WTC11 (cell line): Measurements from ENCODE around the gene PHRF1. TPM values are rescaled to one million over a fixed set of nuclear protein-coding genes. Genes with fewer than 3 reads are reported as not detected.

Experiments
- ATAC-seq: fragments of 200-7000 bp; cut with Tn5 transposase; 2 replicates; pipeline ENCODE4 v1.10.0; 2021; ENCODE audit warnings: mild to moderate bottlenecking, moderate library complexity
- CTCF ChIA-PET: fragments of 300-600 bp; sonication (Branson Sonifier 250); formaldehyde crosslinking; loops from one replicate; lab custom pipeline; 2021; ENCODE audit warnings: antibody characterized with exemption; lab: Charles Lee
- POLR2A ChIA-PET: fragments of 350-600 bp; sonication (Branson Sonifier 250); formaldehyde crosslinking; loops from one replicate; lab custom pipeline; 2021; ENCODE audit warnings: antibody characterized with exemption; lab: Charles Lee
- DNase-seq: peaks from one replicate; pipeline ENCODE4 v3.0.0; 2021; ENCODE audit warnings: low spot score
- H3K27ac Mint-ChIP-seq: 2 replicates; pipeline ENCODE4 v1.8.0; 2021; ENCODE audit warnings: mixed read lengths
- H3K27me3 Mint-ChIP-seq: 2 replicates; pipeline ENCODE4 v1.8.0; 2021; ENCODE audit warnings: low read depth, mild to moderate bottlenecking, moderate library complexity, mixed read lengths
- H3K36me3 Mint-ChIP-seq: 2 replicates; pipeline ENCODE4 v1.8.0; 2021; ENCODE audit warnings: mixed read lengths
- H3K4me1 Mint-ChIP-seq: 2 replicates; pipeline ENCODE4 v1.8.0; 2022; ENCODE audit warnings: mixed read lengths
- H3K4me3 Mint-ChIP-seq: 2 replicates; pipeline ENCODE4 v1.8.0; 2021; ENCODE audit warnings: mild to moderate bottlenecking, moderate library complexity, mixed read lengths
- H3K9me3 Mint-ChIP-seq: 2 replicates; pipeline ENCODE4 v1.8.0; 2021; ENCODE audit warnings: mixed read lengths
- AFF4 ChIP-seq: sonication (generic); formaldehyde crosslinking; IDR thresholded peaks from 2 replicates; pipeline ENCODE4 v1.8.1; 2023; ENCODE audit warnings: mild to moderate bottlenecking, missing genetic modification reagents, borderline replicate concordance
- ARID4B ChIP-seq: sonication (generic); formaldehyde crosslinking; IDR thresholded peaks from 2 replicates; pipeline ENCODE4 v1.8.0; 2023; ENCODE audit warnings: missing genetic modification reagents, mild to moderate bottlenecking, borderline replicate concordance
- ATF2 ChIP-seq: sonication (generic); formaldehyde crosslinking; IDR thresholded peaks from 2 replicates; pipeline ENCODE4 v1.8.1; 2022; ENCODE audit warnings: low read depth, missing genetic modification reagents, borderline replicate concordance
- ATF3 ChIP-seq: sonication (generic); formaldehyde crosslinking; conservative IDR thresholded peaks from 2 replicates; pipeline ENCODE4 v1.8.1; 2022; ENCODE audit warnings: mild to moderate bottlenecking, missing genetic modification reagents
- ESRRA ChIP-seq: sonication (generic); formaldehyde crosslinking; IDR thresholded peaks from 2 replicates; pipeline ENCODE4 v1.8.1; 2022; ENCODE audit warnings: mild to moderate bottlenecking, missing genetic modification reagents, borderline replicate concordance
- FOXJ3 ChIP-seq: sonication (generic); formaldehyde crosslinking; IDR thresholded peaks from 2 replicates; pipeline ENCODE4 v1.9.0; 2021; ENCODE audit warnings: missing genetic modification reagents, mild to moderate bottlenecking, borderline replicate concordance
- FOXP1 ChIP-seq: sonication (generic); formaldehyde crosslinking; IDR thresholded peaks from 2 replicates; pipeline ENCODE4 v1.8.0; 2022; ENCODE audit warnings: missing genetic modification reagents, mild to moderate bottlenecking, moderate library complexity, borderline replicate concordance
- FOXP4 ChIP-seq: sonication (generic); formaldehyde crosslinking; IDR thresholded peaks from 2 replicates; pipeline ENCODE4 v1.8.0; 2022; ENCODE audit warnings: mild to moderate bottlenecking, missing genetic modification reagents
- IRF1 ChIP-seq: sonication (generic); formaldehyde crosslinking; IDR thresholded peaks from 2 replicates; pipeline ENCODE4 v1.8.0; 2023; ENCODE audit warnings: missing genetic modification reagents
- MXD4 ChIP-seq: fragments of 250-450 bp; sonication (Bioruptor Pico); IDR thresholded peaks from 2 replicates; pipeline ENCODE4 v1.8.0; 2021; ENCODE audit warnings: mild to moderate bottlenecking, moderate library complexity, borderline replicate concordance
- NR3C1 ChIP-seq: sonication (generic); formaldehyde crosslinking; conservative IDR thresholded peaks from 2 replicates; pipeline ENCODE4 v1.8.1; 2023; ENCODE audit warnings: low read depth, mild to moderate bottlenecking, missing genetic modification reagents
- PRRX2 ChIP-seq: fragments of 250-450 bp; sonication (Bioruptor Pico); IDR thresholded peaks from 2 replicates; pipeline ENCODE4 v1.8.0; 2021; ENCODE audit warnings: mild to moderate bottlenecking
- SMAD4 ChIP-seq: sonication (generic); formaldehyde crosslinking; IDR thresholded peaks from 2 replicates; pipeline ENCODE4 v1.8.0; 2022; ENCODE audit warnings: mild to moderate bottlenecking, missing genetic modification reagents
- USF2 ChIP-seq: sonication (generic); formaldehyde crosslinking; IDR thresholded peaks from 2 replicates; pipeline ENCODE4 v1.8.1; 2023; ENCODE audit warnings: mild to moderate bottlenecking, missing genetic modification reagents, moderate library complexity
- ZNF121 ChIP-seq: sonication (generic); formaldehyde crosslinking; IDR thresholded peaks from 2 replicates; pipeline ENCODE4 v1.8.0; 2023; ENCODE audit warnings: missing genetic modification reagents
- ZNF138 ChIP-seq: sonication (generic); formaldehyde crosslinking; conservative IDR thresholded peaks from 2 replicates; pipeline ENCODE4 v1.8.1; 2022; ENCODE audit warnings: mild to moderate bottlenecking, moderate library complexity, missing genetic modification reagents
- ZNF232 ChIP-seq: sonication (generic); formaldehyde crosslinking; IDR thresholded peaks from 2 replicates; pipeline ENCODE4 v1.8.0; 2022; ENCODE audit warnings: mild to moderate bottlenecking, missing genetic modification reagents
- total RNA-seq: library from RNA; stranded (reverse); gene quantifications from 3 replicates; pipeline ENCODE4 v1.2.3, GENCODE V29; 2021

Gene PHRF1
- total RNA-seq, 1 experiment from 2014 or later: 46.9 TPM

GRCh38 chr11:559712-560304, 16.5 kb upstream of the PHRF1 start:
- Mint-ChIP-seq H3K36me3 (0 out of 2 replicates have a peak, but pooled peaks cover 3% of the 10 kb centered on the region), H3K27me3 (peaks cover 28% of the 10 kb centered on the region), H3K4me3 (peak overlapping the region; percentile 72), H3K9me3 (no peaks in the 10 kb centered on the region), H3K4me1 (peaks cover 20% of the 10 kb centered on the region), H3K27ac (peak overlapping the region; percentile 88)
- ChIA-PET POLR2A (interaction anchor here (0.8 to 1.4 kb wide), 2 partner anchors 9 to 16 kb away, joined by 3 to 5 read pairs; no protein-coding TSS in a partner anchor), CTCF (interaction anchor here (0.6 to 1.9 kb wide), 8 partner anchors 9 to 224 kb away, joined by 3 to 6 read pairs (median 4); partner anchors contain the start of gene PHRF1)
- ATAC-seq: peak; percentile 2
- peak; percentile 59 for DNase-seq
- TF ChIP-seq IRF1 (CRISPR knock-in tag): no peak
- no peak for TF ChIP-seq MXD4 (CRISPR knock-in tag)
- peak; percentile 76 for TF ChIP-seq ZNF121 (CRISPR knock-in tag)
- TF ChIP-seq ATF3: no peak
- no peak for TF ChIP-seq NR3C1 (CRISPR knock-in tag)

GRCh38 chr11:560305-561147, 15.7 kb upstream of the PHRF1 start, which contains the start of the genes LMNTD2 and RASSF7:
Gene LMNTD2 (minus strand): TSS chr11:560738. CDS start chr11:560716, 22 bp downstream.
Gene RASSF7 (plus strand): TSS chr11:560970. CDS start chr11:561769, 799 bp downstream.
- Mint-ChIP-seq H3K4me3 (peak within 1 kb of the TSS; percentile 87), H3K9me3 (no peaks in the 10 kb centered on the region), H3K36me3 (0 out of 2 replicates have a peak, but pooled peaks cover 3% of the 10 kb centered on the region), H3K4me1 (peaks cover 21% of the 10 kb centered on the region), H3K27ac (peak within 1 kb of the TSS; percentile 88), H3K27me3 (peaks cover 28% of the 10 kb centered on the region)
- DNase-seq: peak; percentile 96
- POLR2A ChIA-PET: interaction anchor here (0.8 to 1.4 kb wide), 2 partner anchors 8 to 15 kb away, joined by 3 to 5 read pairs; no protein-coding TSS in a partner anchor
- CTCF ChIA-PET: interaction anchor here (1.2 to 1.9 kb wide), 7 partner anchors 8 to 168 kb away, joined by 3 to 6 read pairs (median 4); partner anchors contain the start of gene PHRF1
- peak; percentile 84 for ATAC-seq
- no peak; the same call in 1 of the 2 replicates for TF ChIP-seq FOXP1 (CRISPR knock-in tag)
- TF ChIP-seq ATF2: no peak
- no peak for TF ChIP-seq SMAD4
- no peak for TF ChIP-seq FOXJ3 (CRISPR knock-in tag)
- no peak for TF ChIP-seq PRRX2 (CRISPR knock-in tag)
- TF ChIP-seq ESRRA (CRISPR knock-in tag): no peak
- no peak for TF ChIP-seq AFF4 (CRISPR knock-in tag)
- no peak for TF ChIP-seq ZNF138 (CRISPR knock-in tag)
- no peak; the same call in 1 of the 2 replicates for TF ChIP-seq FOXP4
- no peak for TF ChIP-seq ZNF232
- peak; percentile 69; the same call in 1 of the 2 replicates for TF ChIP-seq ARID4B
- TF ChIP-seq USF2 (CRISPR knock-in tag): peak; percentile 54; the same call in 1 of the 2 replicates
